ENCODE measurements around the gene NWD2. TPM values are rescaled to one million over a fixed set of nuclear protein-coding genes. Genes with fewer than 3 reads are reported as not detected.

The NWD2 gene
- polyA plus RNA-seq, 1 donor (not counting 4 experiments of a cell fraction or from before 2014, with no cell fraction given) = 0.10 TPM

- dilution Hi-C loops (cut with MboI; ENCODE audit: extremely low pct_ligation_motif_present, low sequenced_read_pairs) = no loop called here
- no peak for FAIRE-seq
Observed at GRCh38 chr4:37223732-37224131, 20.8 kb upstream of the NWD2 start.

GRCh38 chr4:37224854-37225253 lies 19.7 kb upstream of the NWD2 start:
- Histone ChIP-seq H3K9me1 (ENCODE audit: control insufficient read depth, extremely low read depth, insufficient read depth, low read length) (no peaks in the 10 kb centered on the region), H3K4me2 (ENCODE audit: control insufficient read depth, extremely low read depth, insufficient read depth, low read depth, low read length) (no peak overlapping the region), H3K9ac (ENCODE audit: control insufficient read depth, extremely low read depth, insufficient read depth, low read length) (no peak overlapping the region), H3K27ac (ENCODE audit: control insufficient read depth, insufficient read depth, low read length) (no peak overlapping the region), H3K79me2 (ENCODE audit: control insufficient read depth, insufficient read depth, low read length) (no peaks in the 10 kb centered on the region), H3K4me3 (ENCODE audit: control insufficient read depth in 2 of 3, extremely low read depth in 1 of 3, insufficient read depth in 2 of 3, low read depth in 1 of 3, low read length in 3 of 3) (no peak overlapping the region), H3K4me1 (ENCODE audit: control insufficient read depth, extremely low read depth, insufficient read depth, low read length) (no peaks in the 10 kb centered on the region), H3K27me3 (ENCODE audit: control insufficient read depth, extremely low read depth, insufficient read depth, low read length) (no peaks in the 10 kb centered on the region), H3K36me3 (ENCODE audit: control insufficient read depth in 2 of 2, extremely low read depth in 1 of 2, insufficient read depth in 2 of 2, low read length in 2 of 2) (no peaks in the 10 kb centered on the region), H4K20me1 (ENCODE audit: control insufficient read depth, extremely low read depth, insufficient read depth, low read length) (no peaks in the 10 kb centered on the region), H2AFZ (ENCODE audit: control insufficient read depth, low read length) (no peak overlapping the region), H3K9me3 (ENCODE audit: control insufficient read depth, low read depth, low read length) (no peaks in the 10 kb centered on the region)
- TF ChIP-seq CTCF (optimal IDR thresholded peaks at IDR 0.05 in 1 of 3, IDR thresholded peaks at IDR 0.05 in 1 of 3, conservative IDR thresholded peaks at IDR 0.05 in 1 of 3; ENCODE audit: extremely low read depth in 1 of 3, insufficient read depth in 2 of 3, low read length in 3 of 3) = no peak
- no peak for TF ChIP-seq EZH2 (IDR thresholded peaks at IDR 0.05; ENCODE audit: low read length)
- FAIRE-seq = no peak
- DNase-seq (ENCODE audit: low read depth, low spot score) = no peak
- dilution Hi-C loops (cut with MboI; ENCODE audit: extremely low pct_ligation_motif_present, low sequenced_read_pairs) = no loop called here

More at GRCh38 chr4:37223732-37224131, 20.8 kb upstream of the NWD2 start:
- DNase-seq (ENCODE audit: low read depth, low spot score) = no peak
- Histone ChIP-seq H3K9me1 (ENCODE audit: control insufficient read depth, extremely low read depth, insufficient read depth, low read length) (no peaks in the 10 kb centered on the region), H3K4me2 (ENCODE audit: control insufficient read depth, extremely low read depth, insufficient read depth, low read depth, low read length) (no peak overlapping the region), H3K9me3 (ENCODE audit: control insufficient read depth, low read depth, low read length) (no peaks in the 10 kb centered on the region), H3K79me2 (ENCODE audit: control insufficient read depth, insufficient read depth, low read length) (no peaks in the 10 kb centered on the region), H3K9ac (ENCODE audit: control insufficient read depth, extremely low read depth, insufficient read depth, low read length) (no peak overlapping the region), H2AFZ (ENCODE audit: control insufficient read depth, low read length) (no peak overlapping the region), H3K27me3 (ENCODE audit: control insufficient read depth, extremely low read depth, insufficient read depth, low read length) (no peaks in the 10 kb centered on the region), H3K4me1 (ENCODE audit: control insufficient read depth, extremely low read depth, insufficient read depth, low read length) (no peaks in the 10 kb centered on the region), H4K20me1 (ENCODE audit: control insufficient read depth, extremely low read depth, insufficient read depth, low read length) (no peaks in the 10 kb centered on the region), H3K27ac (ENCODE audit: control insufficient read depth, insufficient read depth, low read length) (no peak overlapping the region), H3K4me3 (ENCODE audit: control insufficient read depth in 2 of 3, extremely low read depth in 1 of 3, insufficient read depth in 2 of 3, low read depth in 1 of 3, low read length in 3 of 3) (no peak overlapping the region), H3K36me3 (ENCODE audit: control insufficient read depth in 2 of 2, extremely low read depth in 1 of 2, insufficient read depth in 2 of 2, low read length in 2 of 2) (no peaks in the 10 kb centered on the region)
- TF ChIP-seq CTCF (optimal IDR thresholded peaks at IDR 0.05 in 1 of 3, IDR thresholded peaks at IDR 0.05 in 1 of 3, conservative IDR thresholded peaks at IDR 0.05 in 1 of 3; ENCODE audit: extremely low read depth in 1 of 3, insufficient read depth in 2 of 3, low read length in 3 of 3) (no peak), EZH2 (IDR thresholded peaks at IDR 0.05; ENCODE audit: low read length) (no peak)

Data from keratinocyte (primary cell).